Measurements from ENCODE around the gene SORCS2.

GRCh38 chr4:7204656-7205387 lies 12.5 kb downstream of the SORCS2 start:
- TF ChIP-seq ZNF710 (CRISPR knock-in tag; IDR thresholded peaks at IDR 0.05; ENCODE audit: borderline replicate concordance) (no peak), ZKSCAN5 (CRISPR knock-in tag; IDR thresholded peaks at IDR 0.05) (no peak), ZNF264 (CRISPR knock-in tag; IDR thresholded peaks at IDR 0.05) (no peak), ETV5 (CRISPR knock-in tag; IDR thresholded peaks at IDR 0.05; ENCODE audit: borderline replicate concordance) (no peak), ZNF468 (CRISPR knock-in tag; IDR thresholded peaks at IDR 0.05) (no peak), TFE3 (CRISPR knock-in tag; IDR thresholded peaks at IDR 0.05) (no peak), ZFP36 (IDR thresholded peaks at IDR 0.05; ENCODE audit: borderline replicate concordance, low read depth, low read length, partially characterized antibody) (no peak)
